Natural killer cell (primary cell): Measurements from ENCODE around the gene THNSL1. TPM values are rescaled to one million over a fixed set of nuclear protein-coding genes. Genes with fewer than 3 reads are reported as not detected.
"Not testable (repeated sequence)": the region's sequence is repeated elsewhere in the genome, so short reads cannot be mapped to it uniquely, and the experiment has no call there.

Experiments
- ATAC-seq, 3 donors: fragments of 150-1000 bp in 2 of 3; fragments of 200-7000 bp in 1 of 3; cut with Tn5 transposase; 1 replicate in 1 of 3; 2 replicates in 2 of 3; pipeline ENCODE4 v1.10.0; 2021; ENCODE audit warnings: mild to moderate bottlenecking in 2 of 3, moderate library complexity in 2 of 3
- DNase-seq, 2 donors: peaks; one replicate each; pipeline versions ENCODE4 v3.0.0 to v3.0.0-alpha.2; 2013 to 2021; ENCODE audit warnings: mixed read lengths in 1 of 2
- H3K27ac ChIP-seq: one replicate; pipeline ENCODE4 v1.5.1; 2013; ENCODE audit warnings: mild to moderate bottlenecking, low read length
- H3K27me3 ChIP-seq: one replicate; pipeline ENCODE4 v1.6.1; 2013; ENCODE audit warnings: low read length; ENCODE audit not compliant: control insufficient read depth, insufficient read depth
- H3K36me3 ChIP-seq: one replicate; pipeline ENCODE4 v1.6.1; 2013; ENCODE audit warnings: low read length; ENCODE audit not compliant: control insufficient read depth, insufficient read depth
- H3K4me1 ChIP-seq: one replicate; pipeline ENCODE4 v1.6.1; 2013; ENCODE audit warnings: low read length; ENCODE audit not compliant: control insufficient read depth, insufficient read depth
- H3K4me3 ChIP-seq: one replicate; pipeline ENCODE4 v1.5.1; 2013; ENCODE audit warnings: low read length
- H3K9me3 ChIP-seq: one replicate; pipeline ENCODE4 v1.6.1; 2013; ENCODE audit warnings: low read length; ENCODE audit not compliant: control insufficient read depth, insufficient read depth
- H3K27ac Mint-ChIP-seq, 2 donors: one replicate each; pipeline ENCODE4 v1.8.0; 2022; ENCODE audit warnings: mild to moderate bottlenecking in 2 of 2, mixed read lengths in 2 of 2, moderate library complexity in 1 of 2
- H3K27me3 Mint-ChIP-seq, 2 donors: one replicate each; pipeline ENCODE4 v1.8.0; 2022; ENCODE audit warnings: low read depth in 2 of 2, mixed read lengths in 2 of 2
- H3K36me3 Mint-ChIP-seq: one replicate; pipeline ENCODE4 v1.8.0; 2022; ENCODE audit warnings: mixed read lengths
- H3K4me1 Mint-ChIP-seq, 2 donors: one replicate each; pipeline ENCODE4 v1.8.0; 2022; ENCODE audit warnings: mixed read lengths in 2 of 2
- H3K4me3 Mint-ChIP-seq: one replicate; pipeline ENCODE4 v1.8.0; 2022; ENCODE audit warnings: mild to moderate bottlenecking, moderate library complexity, mixed read lengths
- H3K9me3 Mint-ChIP-seq, 2 donors: one replicate each; pipeline ENCODE4 v1.8.0; 2022; ENCODE audit warnings: mixed read lengths in 2 of 2
- WGBS: methylation state at CpG from one replicate; pipeline ENCODE4 v1.1.7; 2013; ENCODE audit warnings: missing lambda C conversion rate; ENCODE audit not compliant: insufficient coverage; 5-methylcytosine and 5-hydroxymethylcytosine counted together
- intact Hi-C: fragments of 100-400 bp; cut with micrococcal nuclease; formaldehyde crosslinking; loops from one replicate; pipeline ENCODE4 v1.14.2; 2022
- total RNA-seq, 4 donors: library from RNA; stranded (reverse); fragments of 120-200 nt in 1 of 4; gene quantifications; one replicate each; pipeline versions ENCODE4 v1.2.3 to v1.2.4, GENCODE V29; 2013 to 2022
- TF ChIP-seq, protein P1 (sequence below): fragments of 200-600 bp; IDR thresholded peaks from one replicate; pipeline ENCODE4 v1.8.0; 2022; ENCODE audit warnings: antibody characterized with exemption

The THNSL1 gene
- total RNA-seq, 3 donors from 2014 or later (not counting 1 experiment from before 2014, with no cell fraction given): 1.2 to 2.9 (median 2.3) TPM

DNA sequence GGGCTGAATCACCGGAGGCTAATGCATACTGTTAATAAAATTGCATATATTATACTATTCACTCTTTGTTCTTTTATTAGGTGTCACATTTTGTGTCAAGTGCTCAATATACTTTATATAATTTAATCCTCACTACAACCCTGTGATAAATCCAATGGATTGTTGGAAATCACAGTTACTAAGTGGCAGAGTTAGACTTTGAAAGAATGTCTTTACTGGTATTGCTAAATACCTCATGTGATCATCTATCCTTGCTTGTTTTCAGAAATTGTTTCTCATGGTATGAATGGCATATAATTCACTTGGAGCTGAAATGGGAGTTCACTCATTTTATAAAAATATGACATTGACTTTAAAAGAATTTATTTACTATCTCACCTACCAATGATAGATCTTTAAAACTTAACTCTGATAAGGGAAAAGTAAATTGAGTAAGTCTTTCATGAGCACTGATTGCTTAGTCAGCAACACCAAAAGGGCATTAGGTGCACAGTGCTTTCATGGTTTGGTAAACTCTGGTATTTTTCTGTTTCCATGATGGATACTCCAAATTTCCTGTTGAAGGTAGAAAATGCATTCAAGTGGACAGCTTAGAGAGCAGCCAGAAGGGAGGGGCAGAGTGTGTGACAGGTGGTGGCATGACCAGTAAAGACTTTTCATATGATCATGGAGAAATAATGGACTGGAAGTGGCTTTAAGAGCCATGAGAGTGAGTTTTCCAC is 23.0 kb upstream of the THNSL1 start:
- Histone ChIP-seq H3K36me3 (no peaks in the 10 kb centered on the region), H3K9me3 (no peaks in the 10 kb centered on the region), H3K4me1 (no peaks in the 10 kb centered on the region), H3K27me3 (no peaks in the 10 kb centered on the region), H3K27ac (no peak overlapping the region), H3K4me3 (no peak overlapping the region)
- Mint-ChIP-seq H3K4me1 (no peaks in the 10 kb centered on the region), H3K4me3 (no peak overlapping the region), H3K36me3 (no peaks in the 10 kb centered on the region), H3K27me3 (peaks cover 0 to 3% of the 10 kb centered on the region in 2 donors), H3K27ac (no peak overlapping the region), H3K9me3 (no peaks in the 10 kb centered on the region)
- intact Hi-C loops: no loop called here
- no CpG with 5 or more reads among the region's 1 CpG for WGBS
- TF ChIP-seq, protein P1, sequence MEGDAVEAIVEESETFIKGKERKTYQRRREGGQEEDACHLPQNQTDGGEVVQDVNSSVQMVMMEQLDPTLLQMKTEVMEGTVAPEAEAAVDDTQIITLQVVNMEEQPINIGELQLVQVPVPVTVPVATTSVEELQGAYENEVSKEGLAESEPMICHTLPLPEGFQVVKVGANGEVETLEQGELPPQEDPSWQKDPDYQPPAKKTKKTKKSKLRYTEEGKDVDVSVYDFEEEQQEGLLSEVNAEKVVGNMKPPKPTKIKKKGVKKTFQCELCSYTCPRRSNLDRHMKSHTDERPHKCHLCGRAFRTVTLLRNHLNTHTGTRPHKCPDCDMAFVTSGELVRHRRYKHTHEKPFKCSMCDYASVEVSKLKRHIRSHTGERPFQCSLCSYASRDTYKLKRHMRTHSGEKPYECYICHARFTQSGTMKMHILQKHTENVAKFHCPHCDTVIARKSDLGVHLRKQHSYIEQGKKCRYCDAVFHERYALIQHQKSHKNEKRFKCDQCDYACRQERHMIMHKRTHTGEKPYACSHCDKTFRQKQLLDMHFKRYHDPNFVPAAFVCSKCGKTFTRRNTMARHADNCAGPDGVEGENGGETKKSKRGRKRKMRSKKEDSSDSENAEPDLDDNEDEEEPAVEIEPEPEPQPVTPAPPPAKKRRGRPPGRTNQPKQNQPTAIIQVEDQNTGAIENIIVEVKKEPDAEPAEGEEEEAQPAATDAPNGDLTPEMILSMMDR: no peak
- ATAC-seq: no peak
- DNase-seq: no peak

DNA sequence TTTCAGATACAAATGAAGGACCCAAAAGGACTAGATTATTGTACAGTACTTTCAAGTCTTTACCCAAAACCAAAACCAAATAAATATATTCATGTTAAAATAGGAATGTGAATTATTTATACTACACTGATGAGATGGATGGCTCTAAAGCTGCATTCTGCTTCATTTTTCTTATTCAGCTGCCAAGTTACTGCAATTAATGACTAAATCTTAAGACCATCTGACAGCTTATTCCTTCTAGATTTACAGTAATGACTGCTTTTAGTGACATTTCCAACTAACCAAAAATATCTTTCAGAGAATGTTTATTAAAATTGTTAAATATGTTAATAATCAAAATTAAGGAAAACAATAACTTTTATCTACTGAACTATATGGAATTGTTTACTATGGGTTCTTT is 21.3 kb upstream of the THNSL1 start:
- Histone ChIP-seq H3K27me3 (no peaks in the 10 kb centered on the region), H3K36me3 (no peaks in the 10 kb centered on the region), H3K4me1 (no peaks in the 10 kb centered on the region), H3K4me3 (no peak overlapping the region), H3K9me3 (no peaks in the 10 kb centered on the region), H3K27ac (no peak overlapping the region)
- H3K4me3 Mint-ChIP-seq: no peak overlapping the region
- no peaks in the 10 kb centered on the region for H3K36me3 Mint-ChIP-seq
- no peaks in the 10 kb centered on the region for H3K4me1 Mint-ChIP-seq
- no peak for DNase-seq
- TF ChIP-seq, protein P1: no peak
- no peak for ATAC-seq
- intact Hi-C loops: no loop called here
- H3K27me3 Mint-ChIP-seq: peaks cover 0 to 3% of the 10 kb centered on the region in 2 donors
- H3K9me3 Mint-ChIP-seq: no peaks in the 10 kb centered on the region
- H3K27ac Mint-ChIP-seq: no peak overlapping the region

DNA sequence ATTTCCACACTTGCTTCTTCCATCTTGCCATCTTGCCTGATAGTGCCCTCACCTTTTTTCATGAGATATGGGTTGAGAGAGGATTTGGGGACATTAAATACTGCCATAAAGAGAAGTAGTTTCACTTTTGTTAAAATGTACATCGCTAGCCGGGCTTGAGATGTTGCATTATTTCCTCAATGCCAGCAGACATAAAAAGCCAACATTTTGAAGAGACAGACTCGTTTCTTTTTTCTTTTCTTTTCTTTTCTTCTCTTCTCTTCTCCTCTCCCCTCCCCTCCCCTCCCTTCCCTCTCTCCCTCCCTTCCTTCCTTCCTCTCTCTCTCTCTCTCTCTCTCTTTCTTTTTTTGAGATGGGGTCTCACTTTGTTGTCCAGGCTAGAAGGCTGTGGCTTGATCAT is 18.4 kb upstream of the THNSL1 start:
- peaks cover 10 to 15% of the 10 kb centered on the region in 2 donors for H3K27me3 Mint-ChIP-seq
- intact Hi-C loops: no loop called here
- peaks cover 14% of the 10 kb centered on the region for H3K36me3 Mint-ChIP-seq
- Histone ChIP-seq H3K4me3 (no peak overlapping the region), H3K9me3 (no peaks in the 10 kb centered on the region), H3K36me3 (no peaks in the 10 kb centered on the region), H3K4me1 (no peaks in the 10 kb centered on the region), H3K27ac (no peak overlapping the region), H3K27me3 (no peaks in the 10 kb centered on the region)
- 86% methylated on average over 3 of the region's 3 CpGs for WGBS
- TF ChIP-seq, protein P1: no peak
- no peaks in the 10 kb centered on the region for H3K9me3 Mint-ChIP-seq
- ATAC-seq (no peak), DNase-seq (no peak)
- no peaks in the 10 kb centered on the region for H3K4me1 Mint-ChIP-seq
- no peak overlapping the region for H3K27ac Mint-ChIP-seq
- no peak overlapping the region for H3K4me3 Mint-ChIP-seq

DNA sequence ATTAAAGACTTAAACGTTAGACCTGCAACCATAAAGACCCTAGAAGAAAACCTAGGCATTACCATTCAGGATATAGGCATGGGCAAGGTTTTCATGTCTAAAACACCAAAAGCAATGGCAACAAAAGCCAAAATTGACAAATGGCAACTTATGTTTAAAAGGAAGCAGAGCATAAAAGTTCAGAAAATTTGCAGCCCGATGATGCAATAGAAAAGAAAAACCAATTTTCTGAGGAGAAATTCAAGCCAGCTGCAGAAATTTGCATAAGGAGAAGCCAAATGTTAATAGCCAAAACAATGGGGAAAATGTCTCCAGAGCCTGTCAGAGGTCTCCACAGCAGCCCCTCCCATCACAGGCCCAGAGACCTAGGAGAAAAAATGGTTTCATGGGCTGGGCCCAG is 4.8 kb upstream of the THNSL1 start:
- H3K9me3 ChIP-seq, H3K27me3 Mint-ChIP-seq, H3K4me3 Mint-ChIP-seq, H3K4me3 ChIP-seq, H3K27ac Mint-ChIP-seq, H3K4me1 ChIP-seq, intact Hi-C loops, DNase-seq, H3K36me3 Mint-ChIP-seq, H3K36me3 ChIP-seq, H3K27me3 ChIP-seq, H3K27ac ChIP-seq, H3K9me3 Mint-ChIP-seq, ATAC-seq: not testable (repeated sequence)
- H3K4me1 Mint-ChIP-seq: peaks cover 10% of the 10 kb centered on the region in 2 donors
- 98% methylated on average over 2 of the region's 2 CpGs for WGBS
